Duodenal mucosa (tissue), 2 donors: Measurements from ENCODE around the gene LHPP.

Experiments
- H3K27ac ChIP-seq: one replicate; pipeline ENCODE4 v1.7.0; 2013; ENCODE audit warnings: low read depth, low read length
- H3K27me3 ChIP-seq, 2 donors: one replicate each; pipeline ENCODE4 v1.7.0; 2013; ENCODE audit warnings: low read length in 2 of 2, control low read depth in 1 of 2; ENCODE audit not compliant: insufficient read depth in 2 of 2, control insufficient read depth in 1 of 2
- H3K36me3 ChIP-seq, 2 donors: one replicate each; pipeline ENCODE4 v1.7.0; 2013; ENCODE audit warnings: low read length in 2 of 2, control low read depth in 1 of 2; ENCODE audit not compliant: insufficient read depth in 2 of 2, control insufficient read depth in 1 of 2
- H3K4me1 ChIP-seq, 2 donors: one replicate each; pipeline ENCODE4 v1.7.0; 2013; ENCODE audit warnings: low read length in 2 of 2, control low read depth in 1 of 2; ENCODE audit not compliant: insufficient read depth in 2 of 2, control insufficient read depth in 1 of 2
- H3K4me3 ChIP-seq, 2 donors: one replicate each; pipeline ENCODE4 v1.7.0; 2013; ENCODE audit warnings: low read length in 2 of 2, low read depth in 1 of 2
- H3K9ac ChIP-seq, 2 donors: one replicate each; pipeline ENCODE4 v1.7.0; 2013; ENCODE audit warnings: low read length in 2 of 2, low read depth in 1 of 2
- H3K9me3 ChIP-seq, 2 donors: one replicate each; pipeline ENCODE4 v1.7.0; 2013; ENCODE audit warnings: low read length in 2 of 2, control low read depth in 1 of 2; ENCODE audit not compliant: control insufficient read depth in 1 of 2

LHPP gene

GRCh38 chr10:124652701-124653100, 191.1 kb downstream of the LHPP start:
- Histone ChIP-seq H3K27ac (no peak overlapping the region), H3K9ac (no peak overlapping the region), H3K4me1 (peaks cover 66 to 67% of the 10 kb centered on the region in 2 donors)

GRCh38 chr10:124653311-124653710, 191.7 kb downstream of the LHPP start:
- Histone ChIP-seq H3K9ac (no peak overlapping the region), H3K36me3 (peaks cover 0 to 23% of the 10 kb centered on the region in 2 donors), H3K27me3 (no peaks in the 10 kb centered on the region), H3K27ac (no peak overlapping the region), H3K9me3 (no peaks in the 10 kb centered on the region), H3K4me3 (no peak overlapping the region), H3K4me1 (peaks cover 60 to 61% of the 10 kb centered on the region in 2 donors)

More at GRCh38 chr10:124652701-124653100, 191.1 kb downstream of the LHPP start:
- H3K9me3 ChIP-seq = no peaks in the 10 kb centered on the region
- H3K4me3 ChIP-seq = no peak overlapping the region
- H3K36me3 ChIP-seq = peaks cover 0 to 23% of the 10 kb centered on the region in 2 donors
- H3K27me3 ChIP-seq = no peaks in the 10 kb centered on the region

- no peak overlapping the region for H3K9ac ChIP-seq
These were observed 192.4 kb downstream of the LHPP start for GRCh38 chr10:124653811-124654651.

GRCh38 chr10:124654686-124655085, 193.1 kb downstream of the LHPP start:
- Histone ChIP-seq H3K9ac (no peak overlapping the region), H3K27me3 (no peaks in the 10 kb centered on the region), H3K9me3 (no peaks in the 10 kb centered on the region), H3K36me3 (peaks cover 0 to 23% of the 10 kb centered on the region in 2 donors), H3K27ac (no peak overlapping the region), H3K4me1 (peaks cover 46 to 55% of the 10 kb centered on the region in 2 donors), H3K4me3 (no peak overlapping the region)

More at GRCh38 chr10:124653811-124654651, 192.4 kb downstream of the LHPP start:
- Histone ChIP-seq H3K4me1 (peaks cover 53 to 60% of the 10 kb centered on the region in 2 donors), H3K27me3 (no peaks in the 10 kb centered on the region), H3K36me3 (peaks cover 0 to 23% of the 10 kb centered on the region in 2 donors), H3K4me3 (no peak overlapping the region), H3K27ac (no peak overlapping the region), H3K9me3 (no peaks in the 10 kb centered on the region)

- Histone ChIP-seq H3K4me1 (peaks cover 40 to 48% of the 10 kb centered on the region in 2 donors), H3K27ac (no peak overlapping the region), H3K36me3 (peaks cover 0 to 28% of the 10 kb centered on the region in 2 donors), H3K9ac (no peak overlapping the region), H3K9me3 (no peaks in the 10 kb centered on the region), H3K27me3 (no peaks in the 10 kb centered on the region), H3K4me3 (no peak overlapping the region)
These were observed 193.8 kb downstream of the LHPP start for GRCh38 chr10:124655191-124656112.

GRCh38 chr10:124656113-124656490, 194.5 kb downstream of the LHPP start:
- Histone ChIP-seq H3K4me3 (no peak overlapping the region), H3K27me3 (no peaks in the 10 kb centered on the region), H3K9me3 (no peaks in the 10 kb centered on the region), H3K36me3 (peaks cover 0 to 30% of the 10 kb centered on the region in 2 donors), H3K4me1 (peaks cover 33 to 42% of the 10 kb centered on the region in 2 donors), H3K9ac (no peak overlapping the region), H3K27ac (no peak overlapping the region)

- Histone ChIP-seq H3K9ac (no peak overlapping the region), H3K27ac (no peak overlapping the region), H3K27me3 (no peaks in the 10 kb centered on the region), H3K4me1 (peaks cover 29 to 40% of the 10 kb centered on the region in 2 donors), H3K4me3 (no peak overlapping the region), H3K36me3 (peaks cover 0 to 34% of the 10 kb centered on the region in 2 donors), H3K9me3 (no peaks in the 10 kb centered on the region)
These were observed 194.9 kb downstream of the LHPP start for GRCh38 chr10:124656541-124656940.

- H3K27ac ChIP-seq = no peak overlapping the region
- H3K4me3 ChIP-seq = no peak overlapping the region
- H3K9me3 ChIP-seq = no peaks in the 10 kb centered on the region
- no peaks in the 10 kb centered on the region for H3K27me3 ChIP-seq
- H3K4me1 ChIP-seq = peaks cover 21 to 33% of the 10 kb centered on the region in 2 donors
- H3K36me3 ChIP-seq = peaks cover 2 to 37% of the 10 kb centered on the region in 2 donors
- no peak overlapping the region for H3K9ac ChIP-seq
These were observed 196.2 kb downstream of the LHPP start for GRCh38 chr10:124657806-124658205.

GRCh38 chr10:124658591-124659242, 197.1 kb downstream of the LHPP start:
- H3K9me3 ChIP-seq = no peaks in the 10 kb centered on the region
- no peak overlapping the region for H3K9ac ChIP-seq
- no peak overlapping the region for H3K27ac ChIP-seq
- H3K4me3 ChIP-seq = no peak overlapping the region
- no peaks in the 10 kb centered on the region for H3K27me3 ChIP-seq
- peaks cover 7 to 37% of the 10 kb centered on the region in 2 donors for H3K36me3 ChIP-seq
- H3K4me1 ChIP-seq = peaks cover 13 to 33% of the 10 kb centered on the region in 2 donors
